Effector memory CD4-positive, alpha-beta T cell (primary cell): ENCODE measurements around the gene ALDH9A1.

Source experiments
- DNase-seq, 3 donors: peaks; one replicate each; pipeline ENCODE4 v3.0.0-alpha.2; 2020
- H3K27ac ChIP-seq: 2 replicates; pipeline ENCODE4 v1.7.0; 2013; ENCODE audit warnings: mild to moderate bottlenecking, low read length, moderate library complexity; ENCODE audit not compliant: insufficient read depth, poor library complexity, severe bottlenecking
- H3K27me3 ChIP-seq: replicated peaks from 2 replicates; pipeline ENCODE4 v1.7.0; 2013; ENCODE audit warnings: mild to moderate bottlenecking, low read length; ENCODE audit not compliant: insufficient read depth, control insufficient read depth, poor library complexity, severe bottlenecking
- H3K36me3 ChIP-seq: 2 replicates; pipeline ENCODE4 v1.7.0; 2013; ENCODE audit warnings: mild to moderate bottlenecking, low read length, moderate library complexity; ENCODE audit not compliant: control insufficient read depth, insufficient read depth
- H3K4me1 ChIP-seq: 2 replicates; pipeline ENCODE4 v1.7.0; 2013; ENCODE audit warnings: low read length, mild to moderate bottlenecking; ENCODE audit not compliant: control insufficient read depth, insufficient read depth, poor library complexity, severe bottlenecking
- H3K4me3 ChIP-seq: 2 replicates; pipeline ENCODE4 v1.7.0; 2013; ENCODE audit warnings: low read length, low read depth, mild to moderate bottlenecking; ENCODE audit not compliant: insufficient read depth, poor library complexity, severe bottlenecking
- H3K9me3 ChIP-seq: 2 replicates; pipeline ENCODE4 v1.7.0; 2013; ENCODE audit warnings: mild to moderate bottlenecking, low read length, moderate library complexity; ENCODE audit not compliant: control insufficient read depth

Gene ALDH9A1

GRCh38 chr1:165629151-165629550 is 69.2 kb downstream of the ALDH9A1 start:
- Histone ChIP-seq H3K4me3 (no peak overlapping the region), H3K4me1 (peaks cover 20% of the 10 kb centered on the region), H3K27me3 (no peaks in the 10 kb centered on the region), H3K9me3 (no peaks in the 10 kb centered on the region), H3K36me3 (no peaks in the 10 kb centered on the region), H3K27ac (no peak overlapping the region)
- no peak for DNase-seq

GRCh38 chr1:165628147-165628822 is 70.1 kb downstream of the ALDH9A1 start:
- Histone ChIP-seq H3K4me3 (no peak overlapping the region), H3K27me3 (no peaks in the 10 kb centered on the region), H3K9me3 (no peaks in the 10 kb centered on the region), H3K4me1 (peaks cover 20% of the 10 kb centered on the region), H3K27ac (no peak overlapping the region), H3K36me3 (no peaks in the 10 kb centered on the region)
- DNase-seq = no peak

GRCh38 chr1:165624441-165624840 is 73.9 kb downstream of the ALDH9A1 start:
- H3K27ac ChIP-seq = no peak overlapping the region
- no peaks in the 10 kb centered on the region for H3K4me1 ChIP-seq
- H3K9me3 ChIP-seq = no peaks in the 10 kb centered on the region
- H3K36me3 ChIP-seq = no peaks in the 10 kb centered on the region
- no peaks in the 10 kb centered on the region for H3K27me3 ChIP-seq
- no peak overlapping the region for H3K4me3 ChIP-seq
- no peak for DNase-seq

DNA sequence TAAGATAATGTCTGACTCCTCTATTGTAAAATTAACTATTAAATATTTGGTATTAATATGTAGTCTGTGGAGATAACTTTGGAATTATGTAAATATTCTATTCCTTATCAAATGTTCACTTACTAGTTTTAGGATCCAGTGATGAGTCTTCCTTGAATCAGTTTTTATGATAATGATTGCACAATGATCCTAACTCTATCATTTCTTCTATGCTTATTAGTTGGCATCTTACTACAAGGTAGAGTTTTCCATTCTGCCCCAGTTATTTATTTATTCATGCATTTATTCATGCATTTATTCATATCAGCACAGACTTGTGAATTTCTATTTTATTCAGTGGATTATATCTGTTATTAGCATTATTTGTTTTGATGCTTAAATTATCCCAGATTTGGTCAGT is 74.7 kb downstream of the ALDH9A1 start:
- H3K27ac ChIP-seq = no peak overlapping the region
- H3K9me3 ChIP-seq = no peaks in the 10 kb centered on the region
- H3K4me3 ChIP-seq = no peak overlapping the region
- no peak for DNase-seq
- H3K4me1 ChIP-seq = no peaks in the 10 kb centered on the region
- H3K36me3 ChIP-seq = no peaks in the 10 kb centered on the region
- no peaks in the 10 kb centered on the region for H3K27me3 ChIP-seq

- Histone ChIP-seq H3K27ac (no peak overlapping the region), H3K4me1 (no peaks in the 10 kb centered on the region), H3K4me3 (no peak overlapping the region), H3K9me3 (no peaks in the 10 kb centered on the region), H3K36me3 (no peaks in the 10 kb centered on the region), H3K27me3 (no peaks in the 10 kb centered on the region)
- no peak for DNase-seq
These were observed 78.7 kb downstream of the ALDH9A1 start for GRCh38 chr1:165619647-165620151.

- no peak overlapping the region for H3K4me3 ChIP-seq
- no peaks in the 10 kb centered on the region for H3K4me1 ChIP-seq
- H3K27me3 ChIP-seq = no peaks in the 10 kb centered on the region
- no peak overlapping the region for H3K27ac ChIP-seq
- no peaks in the 10 kb centered on the region for H3K9me3 ChIP-seq
- no peaks in the 10 kb centered on the region for H3K36me3 ChIP-seq
- DNase-seq = no peak
These were observed 81.3 kb downstream of the ALDH9A1 start for GRCh38 chr1:165616987-165617546.

GRCh38 chr1:165616054-165616612 is 82.2 kb downstream of the ALDH9A1 start:
- Histone ChIP-seq H3K4me3 (no peak overlapping the region), H3K36me3 (no peaks in the 10 kb centered on the region), H3K9me3 (no peaks in the 10 kb centered on the region), H3K4me1 (no peaks in the 10 kb centered on the region), H3K27me3 (no peaks in the 10 kb centered on the region), H3K27ac (no peak overlapping the region)
- no peak for DNase-seq
